ENCODE results near the gene PPP2R5C. TPM values are rescaled to one million over a fixed set of nuclear protein-coding genes. Genes with fewer than 3 reads are reported as not detected.

The PPP2R5C gene
- total RNA-seq, 1 donor: 114 TPM

GRCh38 chr14:101861464-101861863 is 100.0 kb downstream of the PPP2R5C start:
- DNase-seq (ENCODE audit: low read depth): no peak
- H3K4me3 ChIP-seq (ENCODE audit: low read depth, low read length): no peak overlapping the region
- TF ChIP-seq CTCF (IDR thresholded peaks at IDR 0.05; ENCODE audit: insufficient read depth, low read length): no peak

GRCh38 chr14:101862177-101862576 is 100.7 kb downstream of the PPP2R5C start:
- no peak for TF ChIP-seq CTCF (IDR thresholded peaks at IDR 0.05; ENCODE audit: insufficient read depth, low read length)
- DNase-seq (ENCODE audit: low read depth): peak; percentile 50
- no peak overlapping the region for H3K4me3 ChIP-seq (ENCODE audit: low read depth, low read length)

GRCh38 chr14:101862711-101863110 is 101.2 kb downstream of the PPP2R5C start:
- no peak overlapping the region for H3K4me3 ChIP-seq (ENCODE audit: low read depth, low read length)
- no peak for TF ChIP-seq CTCF (IDR thresholded peaks at IDR 0.05; ENCODE audit: insufficient read depth, low read length)
- peak; percentile 9 for DNase-seq (ENCODE audit: low read depth)

GRCh38 chr14:101865288-101865687 is 103.8 kb downstream of the PPP2R5C start:
- DNase-seq (ENCODE audit: low read depth): no peak
- TF ChIP-seq CTCF (IDR thresholded peaks at IDR 0.05; ENCODE audit: insufficient read depth, low read length): no peak
- no peak overlapping the region for H3K4me3 ChIP-seq (ENCODE audit: low read depth, low read length)

GRCh38 chr14:101867854-101868253 is 106.3 kb downstream of the PPP2R5C start:
- no peak for DNase-seq (ENCODE audit: low read depth)
- no peak for TF ChIP-seq CTCF (IDR thresholded peaks at IDR 0.05; ENCODE audit: insufficient read depth, low read length)
- no peak overlapping the region for H3K4me3 ChIP-seq (ENCODE audit: low read depth, low read length)

GRCh38 chr14:101869217-101869616 is 107.7 kb downstream of the PPP2R5C start:
- TF ChIP-seq CTCF (IDR thresholded peaks at IDR 0.05; ENCODE audit: insufficient read depth, low read length): no peak
- no peak for DNase-seq (ENCODE audit: low read depth)
- no peak overlapping the region for H3K4me3 ChIP-seq (ENCODE audit: low read depth, low read length)

- H3K4me3 ChIP-seq (ENCODE audit: low read depth, low read length): no peak overlapping the region
- no peak for TF ChIP-seq CTCF (IDR thresholded peaks at IDR 0.05; ENCODE audit: insufficient read depth, low read length)
- DNase-seq (ENCODE audit: low read depth): no peak
These were observed 108.9 kb downstream of the PPP2R5C start for GRCh38 chr14:101870273-101870939.

Data from fibroblast of the aortic adventitia (primary cell).